DND-41 (cell line): Measurements from ENCODE around the gene OCA2.

Experiments used
- ATAC-seq: fragments of 200-7000 bp; cut with Tn5 transposase; 3 replicates; pipeline ENCODE4 v1.9.1; 2021; ENCODE audit warnings: low read depth; ENCODE audit not compliant: insufficient read depth
- DNase-seq: peaks from one replicate; pipeline ENCODE4 v3.0.0-alpha.2; 2020
- H2AFZ ChIP-seq: 2 replicates; pipeline ENCODE4 v1.6.0; 2012; ENCODE audit warnings: low read depth, low read length
- H3K27ac ChIP-seq: 2 replicates; pipeline ENCODE4 v1.5.1; 2012; ENCODE audit warnings: low read length, inconsistent platforms
- H3K27me3 ChIP-seq: fragments of 200-600 bp; sonication (generic); 2 replicates; pipeline ENCODE4 v1.6.0; 2012; ENCODE audit warnings: low read length, mild to moderate bottlenecking, inconsistent platforms; ENCODE audit not compliant: insufficient read depth, poor library complexity
- H3K36me3 ChIP-seq: 2 replicates; pipeline ENCODE4 v1.5.1; 2012; ENCODE audit warnings: low read length, inconsistent platforms; ENCODE audit not compliant: insufficient read depth
- H3K4me1 ChIP-seq: 2 replicates; pipeline ENCODE4 v1.5.1; 2012; ENCODE audit warnings: mild to moderate bottlenecking, low read length; ENCODE audit not compliant: insufficient read depth
- H3K4me2 ChIP-seq: 2 replicates; pipeline ENCODE4 v1.6.0; 2012; ENCODE audit warnings: mild to moderate bottlenecking, moderate library complexity, low read length, inconsistent platforms; ENCODE audit not compliant: insufficient read depth
- H3K4me3 ChIP-seq, 2 experiments: fragments of 200-600 bp in 1 of 2; shearing (Covaris generic) in 1 of 2; 2 replicates each; pipeline ENCODE4 v1.5.1; 2012 to 2016; ENCODE audit warnings: inconsistent platforms in 2 of 2, low read length in 2 of 2, mild to moderate bottlenecking in 2 of 2, low read depth in 1 of 2, moderate library complexity in 1 of 2
- H3K79me2 ChIP-seq: 2 replicates; pipeline ENCODE4 v1.6.0; 2012; ENCODE audit warnings: low read length, inconsistent platforms; ENCODE audit not compliant: insufficient read depth
- H3K9ac ChIP-seq: 2 replicates; pipeline ENCODE4 v1.6.0; 2012; ENCODE audit warnings: low read depth, mild to moderate bottlenecking, inconsistent platforms, low read length, moderate library complexity
- H3K9me3 ChIP-seq: 2 replicates; pipeline ENCODE4 v1.5.1; 2012; ENCODE audit warnings: low read length, moderate library complexity, mild to moderate bottlenecking, inconsistent platforms; ENCODE audit not compliant: insufficient read depth, severe bottlenecking
- H4K20me1 ChIP-seq: 2 replicates; pipeline ENCODE4 v1.6.0; 2012; ENCODE audit warnings: low read length; ENCODE audit not compliant: insufficient read depth
- CTCF ChIP-seq: IDR thresholded peaks from 2 replicates; pipeline ENCODE4 v1.5.1; 2012; ENCODE audit warnings: borderline replicate concordance, low read length, moderate library complexity, mild to moderate bottlenecking; ENCODE audit not compliant: poor library complexity, severe bottlenecking; ENCODE audit errors: extremely low read depth
- EZH2 ChIP-seq: IDR thresholded peaks from 3 replicates; pipeline ENCODE4 v1.6.1; 2012; ENCODE audit warnings: borderline replicate concordance, low read depth, mild to moderate bottlenecking, moderate library complexity, low read length, inconsistent platforms; ENCODE audit not compliant: severe bottlenecking

OCA2 gene

GRCh38 chr15:27816790-27817189 is 282.3 kb downstream of the OCA2 start:
- Histone ChIP-seq H2AFZ (no peak overlapping the region), H3K9ac (no peak overlapping the region), H3K4me1 (no peaks in the 10 kb centered on the region), H3K4me3 (no peak overlapping the region), H3K9me3 (no peaks in the 10 kb centered on the region), H3K4me2 (no peak overlapping the region), H3K79me2 (no peaks in the 10 kb centered on the region), H3K27ac (no peak overlapping the region), H3K36me3 (no peaks in the 10 kb centered on the region), H4K20me1 (no peaks in the 10 kb centered on the region), H3K27me3 (no peaks in the 10 kb centered on the region)
- ATAC-seq (no peak), DNase-seq (no peak)
- TF ChIP-seq CTCF, result no peak
- TF ChIP-seq EZH2, result no peak

GRCh38 chr15:27815035-27815434 is 284.1 kb downstream of the OCA2 start:
- H3K36me3 ChIP-seq, result no peaks in the 10 kb centered on the region
- DNase-seq (no peak), ATAC-seq (no peak)
- no peaks in the 10 kb centered on the region for H3K27me3 ChIP-seq
- no peaks in the 10 kb centered on the region for H4K20me1 ChIP-seq
- no peak overlapping the region for H2AFZ ChIP-seq
- H3K27ac ChIP-seq, result no peak overlapping the region
- H3K9me3 ChIP-seq, result no peaks in the 10 kb centered on the region
- TF ChIP-seq CTCF (no peak), EZH2 (no peak)
- H3K4me3 ChIP-seq, result no peak overlapping the region
- H3K9ac ChIP-seq, result no peak overlapping the region
- H3K79me2 ChIP-seq, result no peaks in the 10 kb centered on the region
- H3K4me1 ChIP-seq, result no peaks in the 10 kb centered on the region
- H3K4me2 ChIP-seq, result no peak overlapping the region

- no peak overlapping the region for H3K9ac ChIP-seq
- H3K27me3 ChIP-seq, result no peaks in the 10 kb centered on the region
- ATAC-seq, result no peak
- TF ChIP-seq CTCF, result no peak
- TF ChIP-seq EZH2, result no peak
- no peak for DNase-seq
- H4K20me1 ChIP-seq, result no peaks in the 10 kb centered on the region
- H3K9me3 ChIP-seq, result no peaks in the 10 kb centered on the region
- no peak overlapping the region for H3K4me2 ChIP-seq
- no peaks in the 10 kb centered on the region for H3K36me3 ChIP-seq
- no peaks in the 10 kb centered on the region for H3K79me2 ChIP-seq
- no peaks in the 10 kb centered on the region for H3K4me1 ChIP-seq
- no peak overlapping the region for H2AFZ ChIP-seq
- no peak overlapping the region for H3K27ac ChIP-seq
- H3K4me3 ChIP-seq, result no peak overlapping the region
Observed at GRCh38 chr15:27813139-27813538, 286.0 kb downstream of the OCA2 start.

GRCh38 chr15:27808182-27808581 is 290.9 kb downstream of the OCA2 start:
- Histone ChIP-seq H3K36me3 (no peaks in the 10 kb centered on the region), H3K27ac (no peak overlapping the region), H2AFZ (no peak overlapping the region), H3K4me3 (no peak overlapping the region), H3K4me2 (no peak overlapping the region), H4K20me1 (no peaks in the 10 kb centered on the region), H3K79me2 (no peaks in the 10 kb centered on the region), H3K4me1 (no peaks in the 10 kb centered on the region), H3K9me3 (peaks cover 3% of the 10 kb centered on the region), H3K27me3 (no peaks in the 10 kb centered on the region), H3K9ac (no peak overlapping the region)
- DNase-seq (no peak), ATAC-seq (no peak)
- TF ChIP-seq CTCF, result no peak
- TF ChIP-seq EZH2, result no peak
